A549 (cell line): Measurements from ENCODE around the gene REEP3.

Experiments
- CBX2 ChIP-seq: fragments of 200-600 bp; sonication (generic); IDR thresholded peaks from 2 replicates; pipeline ENCODE4 v1.6.1; 2016; ENCODE audit warnings: low read depth, mild to moderate bottlenecking, borderline replicate concordance
- EP300 ChIP-seq, 2 experiments: fragments of >200 bp; sonication (Bioruptor Twin); formaldehyde crosslinking; IDR thresholded peaks; 2 replicates in 1 of 2; 3 replicates in 1 of 2; pipeline ENCODE4 v1.6.1; 2016 to 2017
- HDAC2 ChIP-seq: fragments of 200-600 bp; sonication (generic); IDR thresholded peaks from 2 replicates; pipeline ENCODE4 v1.6.1; 2016
- JUNB ChIP-seq: fragments of >200 bp; sonication (Bioruptor Twin); formaldehyde crosslinking; IDR thresholded peaks from 2 replicates; pipeline ENCODE4 v1.6.1; 2016
- MAFK ChIP-seq: fragments of 450-650 bp; IDR thresholded peaks from 2 replicates; pipeline ENCODE4 v1.6.1; 2014; ENCODE audit not compliant: partially characterized antibody
- MAZ ChIP-seq: fragments of 150-350 bp; IDR thresholded peaks from 2 replicates; pipeline ENCODE4 v1.6.1; 2014; ENCODE audit warnings: antibody characterized with exemption, low read depth, low read length, borderline replicate concordance
- NR3C1 ChIP-seq: fragments of >200 bp; sonication (Bioruptor Twin); formaldehyde crosslinking; IDR thresholded peaks from 3 replicates; pipeline ENCODE4 v1.6.1; 2017
- POLR2A ChIP-seq: IDR thresholded peaks from 2 replicates; pipeline ENCODE4 v1.6.1; 2012; ENCODE audit warnings: mild to moderate bottlenecking, low read length
- RAD21 ChIP-seq, 2 experiments: fragments of >200 bp in 1 of 2; sonication (Bioruptor Twin) in 1 of 2; formaldehyde crosslinking in 1 of 2; IDR thresholded peaks in 1 of 2; conservative IDR thresholded peaks in 1 of 2; 2 replicates in 1 of 2; 3 replicates in 1 of 2; pipeline ENCODE4 v1.6.1; 2012 to 2018; ENCODE audit warnings: inconsistent platforms in 1 of 2
- RNF2 ChIP-seq: fragments of 200-600 bp; sonication (generic); IDR thresholded peaks from 2 replicates; pipeline ENCODE4 v1.6.1; 2016; ENCODE audit warnings: low read depth, mild to moderate bottlenecking, antibody characterized with exemption, moderate library complexity, borderline replicate concordance
- TP53 ChIP-seq: fragments of 250-450 bp; sonication (Bioruptor Pico); IDR thresholded peaks from 2 replicates; pipeline ENCODE4 v1.5.0; 2021; ENCODE audit warnings: mild to moderate bottlenecking, moderate library complexity
- TF ChIP-seq, protein P1 (sequence below): fragments of 150-350 bp; IDR thresholded peaks from 2 replicates; pipeline ENCODE4 v1.6.1; 2014; ENCODE audit warnings: low read depth, mild to moderate bottlenecking, low read length
- TF ChIP-seq, protein P2 (sequence below): fragments of >200 bp; sonication (Bioruptor Twin); formaldehyde crosslinking; IDR thresholded peaks from 3 replicates; pipeline ENCODE4 v1.5.1; 2016
- TF ChIP-seq, protein P3 (sequence below): IDR thresholded peaks from 2 replicates; pipeline ENCODE4 v1.6.1; 2012

DNA sequence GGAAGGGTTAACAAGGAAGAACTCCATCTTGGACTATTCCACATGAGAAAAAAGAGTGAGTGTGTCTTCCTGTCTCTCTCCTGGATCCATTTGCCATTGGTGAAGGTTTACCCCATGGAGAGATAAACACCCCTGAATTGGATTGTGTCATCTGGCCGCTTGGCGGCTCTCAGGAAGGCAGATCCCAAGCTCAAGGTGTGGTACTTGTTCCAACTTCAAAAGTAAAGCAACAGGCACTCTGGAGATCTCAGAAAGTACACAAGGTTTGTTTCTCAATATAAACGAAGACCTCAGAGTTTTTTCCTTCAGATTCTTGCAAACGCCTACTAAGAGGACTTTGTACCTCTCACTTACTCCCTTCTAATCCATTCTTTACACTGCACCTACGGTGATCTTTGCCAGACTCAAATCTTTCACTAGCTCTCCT is 116.7 kb downstream of the REEP3 start:
- TF ChIP-seq RNF2, result no peak
- TF ChIP-seq, protein P1, sequence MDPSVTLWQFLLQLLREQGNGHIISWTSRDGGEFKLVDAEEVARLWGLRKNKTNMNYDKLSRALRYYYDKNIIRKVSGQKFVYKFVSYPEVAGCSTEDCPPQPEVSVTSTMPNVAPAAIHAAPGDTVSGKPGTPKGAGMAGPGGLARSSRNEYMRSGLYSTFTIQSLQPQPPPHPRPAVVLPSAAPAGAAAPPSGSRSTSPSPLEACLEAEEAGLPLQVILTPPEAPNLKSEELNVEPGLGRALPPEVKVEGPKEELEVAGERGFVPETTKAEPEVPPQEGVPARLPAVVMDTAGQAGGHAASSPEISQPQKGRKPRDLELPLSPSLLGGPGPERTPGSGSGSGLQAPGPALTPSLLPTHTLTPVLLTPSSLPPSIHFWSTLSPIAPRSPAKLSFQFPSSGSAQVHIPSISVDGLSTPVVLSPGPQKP, result no peak
- TF ChIP-seq MAZ, result no peak
- no peak for TF ChIP-seq RAD21 (conservative IDR thresholded peaks at IDR 0.05 in 1 of 2, IDR thresholded peaks at IDR 0.05 in 1 of 2)
- no peak for TF ChIP-seq JUNB
- TF ChIP-seq POLR2A, result no peak
- no peak for TF ChIP-seq CBX2
- TF ChIP-seq TP53, result no peak
- no peak for TF ChIP-seq HDAC2
- TF ChIP-seq, protein P2, sequence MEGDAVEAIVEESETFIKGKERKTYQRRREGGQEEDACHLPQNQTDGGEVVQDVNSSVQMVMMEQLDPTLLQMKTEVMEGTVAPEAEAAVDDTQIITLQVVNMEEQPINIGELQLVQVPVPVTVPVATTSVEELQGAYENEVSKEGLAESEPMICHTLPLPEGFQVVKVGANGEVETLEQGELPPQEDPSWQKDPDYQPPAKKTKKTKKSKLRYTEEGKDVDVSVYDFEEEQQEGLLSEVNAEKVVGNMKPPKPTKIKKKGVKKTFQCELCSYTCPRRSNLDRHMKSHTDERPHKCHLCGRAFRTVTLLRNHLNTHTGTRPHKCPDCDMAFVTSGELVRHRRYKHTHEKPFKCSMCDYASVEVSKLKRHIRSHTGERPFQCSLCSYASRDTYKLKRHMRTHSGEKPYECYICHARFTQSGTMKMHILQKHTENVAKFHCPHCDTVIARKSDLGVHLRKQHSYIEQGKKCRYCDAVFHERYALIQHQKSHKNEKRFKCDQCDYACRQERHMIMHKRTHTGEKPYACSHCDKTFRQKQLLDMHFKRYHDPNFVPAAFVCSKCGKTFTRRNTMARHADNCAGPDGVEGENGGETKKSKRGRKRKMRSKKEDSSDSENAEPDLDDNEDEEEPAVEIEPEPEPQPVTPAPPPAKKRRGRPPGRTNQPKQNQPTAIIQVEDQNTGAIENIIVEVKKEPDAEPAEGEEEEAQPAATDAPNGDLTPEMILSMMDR, result no peak
- TF ChIP-seq MAFK, result no peak
- no peak for TF ChIP-seq NR3C1
- TF ChIP-seq, protein P3, sequence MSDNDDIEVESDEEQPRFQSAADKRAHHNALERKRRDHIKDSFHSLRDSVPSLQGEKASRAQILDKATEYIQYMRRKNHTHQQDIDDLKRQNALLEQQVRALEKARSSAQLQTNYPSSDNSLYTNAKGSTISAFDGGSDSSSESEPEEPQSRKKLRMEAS, result no peak
- TF ChIP-seq EP300 (IDR thresholded peaks at IDR 0.05), result no peak
